ENCODE results near the gene RXRB.

The RXRB gene

GRCh38 chr6:33195304-33196165 lies 4.9 kb downstream of the RXRB start:
- no peak for DNase-seq

GRCh38 chr6:33194431-33194979 lies 6.0 kb downstream of the RXRB start:
- DNase-seq, result no peak

GRCh38 chr6:33193619-33194018 lies 6.8 kb downstream of the RXRB start:
- no peak for DNase-seq

- peak; percentile 20 for DNase-seq
These were observed 7.5 kb downstream of the RXRB start for GRCh38 chr6:33192671-33193602.

GRCh38 chr6:33192105-33192646 lies 8.3 kb downstream of the RXRB start, which contains the start of gene COL11A2:
Gene COL11A2, minus strand, starts transcription at chr6:33192467. Its CDS starts 227 bp downstream, at chr6:33192240.
- DNase-seq, result no peak

- no peak for DNase-seq
These were observed 8.9 kb downstream of the RXRB start for GRCh38 chr6:33191383-33192104.

GRCh38 chr6:33190504-33191107 lies 9.9 kb downstream of the RXRB start:
- DNase-seq, result no peak

GRCh38 chr6:33189625-33190448 lies 10.6 kb downstream of the RXRB start:
- no peak for DNase-seq

- DNase-seq, result no peak
These were observed 11.3 kb downstream of the RXRB start for GRCh38 chr6:33189164-33189563.

- DNase-seq, result no peak
These were observed 12.7 kb downstream of the RXRB start for GRCh38 chr6:33187809-33188208.

- DNase-seq, result no peak
These were observed 14.7 kb downstream of the RXRB start for GRCh38 chr6:33185654-33186187.

- DNase-seq, result no peak
These were observed 15.3 kb downstream of the RXRB start for GRCh38 chr6:33185190-33185589.

GRCh38 chr6:33183071-33183683 lies 17.3 kb downstream of the RXRB start:
- no peak for DNase-seq

GRCh38 chr6:33181141-33181540 lies 19.3 kb downstream of the RXRB start:
- DNase-seq, result no peak

GRCh38 chr6:33178755-33179475 lies 21.6 kb downstream of the RXRB start:
- DNase-seq, result no peak

- no peak for DNase-seq
These were observed 22.7 kb downstream of the RXRB start for GRCh38 chr6:33177552-33178446.

GRCh38 chr6:33176906-33177305 lies 23.6 kb downstream of the RXRB start:
- DNase-seq, result no peak

- no peak for DNase-seq
These were observed 24.9 kb downstream of the RXRB start for GRCh38 chr6:33175436-33176069.
